ENCODE data around the gene AGMAT. TPM values are rescaled to one million over a fixed set of nuclear protein-coding genes. Genes with fewer than 3 reads are reported as not detected.

Gene AGMAT
- total RNA-seq, 1 donor from 2014 or later = 8.1 TPM

GRCh38 chr1:15526490-15527339, 58.1 kb downstream of the AGMAT start, which contains the start of gene DNAJC16:
Gene DNAJC16, plus strand, starts transcription at chr1:15526848. Its CDS starts 2,258 bp downstream, at chr1:15529106.
- peaks cover 49% of the 10 kb centered on the region for H3K4me1 Mint-ChIP-seq
- ChIA-PET POLR2A (interaction anchor here (0.6 to 2.1 kb wide), 10 partner anchors 28 to 214 kb away, joined by 3 to 14 read pairs (median 6); partner anchors contain the start of gene DDI2), CTCF (interaction anchor here (1.0 kb wide), 1 partner anchor 215 kb away, joined by 3 read pairs; no protein-coding TSS in a partner anchor)
- no peaks in the 10 kb centered on the region for H3K9me3 Mint-ChIP-seq
- H3K27me3 Mint-ChIP-seq = no peaks in the 10 kb centered on the region
- TF ChIP-seq CTCF (IDR thresholded peaks at IDR 0.05) = no peak
- DNase-seq (peak; percentile 90), ATAC-seq (ENCODE audit: low read depth) (peak; percentile 33)
- intact Hi-C loops (cut with micrococcal nuclease) = loop anchor here (1.0 to 10.0 kb wide), 10 partner anchors 45 to 1908 kb away; partner anchors contain the start of genes PLEKHM2, PRDM2, RCC2 and SDHB
- peak within 1 kb of the TSS; percentile 99 for H3K27ac Mint-ChIP-seq
- peak within 1 kb of the TSS; percentile 87 for H3K4me3 Mint-ChIP-seq
- H3K36me3 Mint-ChIP-seq (ENCODE audit: low read depth) = peaks cover 23% of the 10 kb centered on the region

GRCh38 chr1:15526021-15526489, 58.8 kb downstream of the AGMAT start:
- Mint-ChIP-seq H3K36me3 (ENCODE audit: low read depth) (peaks cover 20% of the 10 kb centered on the region), H3K9me3 (no peaks in the 10 kb centered on the region), H3K27me3 (no peaks in the 10 kb centered on the region), H3K27ac (peak overlapping the region; percentile 99), H3K4me1 (peaks cover 51% of the 10 kb centered on the region), H3K4me3 (peak overlapping the region; percentile 87)
- ChIA-PET CTCF (no interaction called here), POLR2A (interaction anchor here (1.4 to 2.1 kb wide), 4 partner anchors 46 to 171 kb away, joined by 5 to 14 read pairs (median 11); partner anchors contain the start of gene DDI2)
- intact Hi-C loops (cut with micrococcal nuclease) = loop anchor here (1.0 to 10.0 kb wide), 8 partner anchors 45 to 1909 kb away; partner anchors contain the start of genes PLEKHM2, PRDM2, RCC2 and SDHB
- no peak for TF ChIP-seq CTCF (IDR thresholded peaks at IDR 0.05)
- no peak for DNase-seq
- ATAC-seq (ENCODE audit: low read depth) = no peak

GRCh38 chr1:15525050-15526020, 59.5 kb downstream of the AGMAT start:
- DNase-seq = no peak
- no peaks in the 10 kb centered on the region for H3K27me3 Mint-ChIP-seq
- H3K36me3 Mint-ChIP-seq (ENCODE audit: low read depth) = peaks cover 12% of the 10 kb centered on the region
- peak overlapping the region; percentile 87 for H3K4me3 Mint-ChIP-seq
- intact Hi-C loops (cut with micrococcal nuclease) = loop anchor here (1.0 to 10.0 kb wide), 12 partner anchors 46 to 1909 kb away; partner anchors contain the start of genes PLEKHM2, PRDM2, RCC2 and SDHB
- H3K9me3 Mint-ChIP-seq = no peaks in the 10 kb centered on the region
- peak overlapping the region; percentile 99 for H3K27ac Mint-ChIP-seq
- CTCF ChIA-PET = no interaction called here
- peak; percentile 66 for ATAC-seq (ENCODE audit: low read depth)
- POLR2A ChIA-PET = interaction anchor here (0.9 to 1.1 kb wide), 3 partner anchors 92 to 1380 kb away, joined by 4 to 8 read pairs (median 5); partner anchors contain the start of genes DDI2 and ZBTB17
- TF ChIP-seq CTCF (IDR thresholded peaks at IDR 0.05) = no peak
- peaks cover 48% of the 10 kb centered on the region for H3K4me1 Mint-ChIP-seq

GRCh38 chr1:15524283-15525049, 60.4 kb downstream of the AGMAT start:
- H3K36me3 Mint-ChIP-seq (ENCODE audit: low read depth) = peaks cover 10% of the 10 kb centered on the region
- TF ChIP-seq CTCF (IDR thresholded peaks at IDR 0.05) = no peak
- peak overlapping the region; percentile 87 for H3K4me3 Mint-ChIP-seq
- CTCF ChIA-PET = interaction anchor here (1.0 kb wide), 1 partner anchor 9 kb away, joined by 3 read pairs; no protein-coding TSS in a partner anchor
- intact Hi-C loops (cut with micrococcal nuclease) = loop anchor here (1.0 to 10.0 kb wide), 11 partner anchors 93 to 1910 kb away; partner anchors contain the start of genes DDI2, PRDM2, RCC2 and SDHB
- H3K27ac Mint-ChIP-seq = peak overlapping the region; percentile 99
- H3K9me3 Mint-ChIP-seq = no peaks in the 10 kb centered on the region
- peaks cover 49% of the 10 kb centered on the region for H3K4me1 Mint-ChIP-seq
- DNase-seq = peak; percentile 99
- peak; percentile 56 for ATAC-seq (ENCODE audit: low read depth)
- POLR2A ChIA-PET = interaction anchor here (0.9 to 1.1 kb wide), 4 partner anchors 93 to 1381 kb away, joined by 4 to 11 read pairs (median 6); partner anchors contain the start of genes DDI2 and ZBTB17
- no peaks in the 10 kb centered on the region for H3K27me3 Mint-ChIP-seq
